Suprapubic skin (tissue), 4 donors: Measurements from ENCODE around the gene MSRB3. TPM values are rescaled to one million over a fixed set of nuclear protein-coding genes. Genes with fewer than 3 reads are reported as not detected.

ENCODE experiments used
- DNase-seq, 2 donors: peaks; one replicate each; pipeline ENCODE4 v3.0.0-alpha.2; 2019; ENCODE audit warnings: low spot score in 2 of 2
- H3K27ac ChIP-seq: fragments of 200-600 bp; sonication (generic); one replicate; pipeline ENCODE4 v1.5.1; 2019
- H3K27me3 ChIP-seq: fragments of 200-600 bp; sonication (generic); one replicate; pipeline ENCODE4 v1.5.1; 2019
- H3K36me3 ChIP-seq: fragments of 200-600 bp; sonication (generic); one replicate; pipeline ENCODE4 v1.5.1; 2019
- H3K4me1 ChIP-seq: fragments of 200-600 bp; sonication (generic); one replicate; pipeline ENCODE4 v1.5.1; 2019
- H3K4me3 ChIP-seq: fragments of 200-600 bp; sonication (generic); one replicate; pipeline ENCODE4 v1.5.1; 2019; ENCODE audit warnings: mild to moderate bottlenecking
- H3K9me3 ChIP-seq: fragments of 200-600 bp; sonication (generic); one replicate; pipeline ENCODE4 v1.5.1; 2019
- CTCF ChIP-seq, 2 donors: fragments of 200-600 bp in 1 of 2; fragments of 450-650 bp in 1 of 2; sonication (generic) in 1 of 2; IDR thresholded peaks; one replicate each; pipeline ENCODE4 v1.5.1; 2016 to 2019; ENCODE audit warnings: antibody characterized with exemption in 2 of 2, mild to moderate bottlenecking in 1 of 2, moderate library complexity in 1 of 2
- EP300 ChIP-seq: sonication (generic); formaldehyde crosslinking; IDR thresholded peaks from one replicate; pipeline ENCODE4 v1.6.1; 2017; ENCODE audit warnings: antibody characterized with exemption
- POLR2A ChIP-seq, 2 donors: fragments of 450-650 bp; IDR thresholded peaks; one replicate each; pipeline ENCODE4 v1.6.1; 2017; ENCODE audit warnings: antibody characterized with exemption in 2 of 2, mild to moderate bottlenecking in 2 of 2, moderate library complexity in 2 of 2
- POLR2AphosphoS5 ChIP-seq, 3 donors: sonication (generic); formaldehyde crosslinking; IDR thresholded peaks; one replicate each; pipeline ENCODE4 v1.6.1; 2017; ENCODE audit warnings: antibody characterized with exemption in 3 of 3
- WGBS: methylation state at CpG from one replicate; pipeline ENCODE4 v1.1.5; 2018; 5-methylcytosine and 5-hydroxymethylcytosine counted together
- total RNA-seq, 4 donors: library from RNA; depleted of rRNA; stranded (reverse); fragments of >200 nt; gene quantifications; one replicate each; pipeline ENCODE4 v1.1.0, GENCODE V29; 2016

MSRB3 gene
- total RNA-seq, 4 donors from 2014 or later: 5.2 to 16.9 (median 9.8) TPM

- peaks cover 5% of the 10 kb centered on the region for H3K36me3 ChIP-seq
- WGBS: 55% methylated on average over 3 of the region's 3 CpGs
- H3K4me1 ChIP-seq: no peaks in the 10 kb centered on the region
- no peaks in the 10 kb centered on the region for H3K27me3 ChIP-seq
- no peak for DNase-seq
- no peaks in the 10 kb centered on the region for H3K9me3 ChIP-seq
- no peak for TF ChIP-seq CTCF (IDR thresholded peaks at IDR 0.05)
- no peak overlapping the region for H3K4me3 ChIP-seq
- H3K27ac ChIP-seq: no peak overlapping the region
These were observed 186.4 kb downstream of the MSRB3 start for GRCh38 chr12:65464930-65465329.

GRCh38 chr12:65465766-65466547 is 187.5 kb downstream of the MSRB3 start:
- H3K36me3 ChIP-seq: peaks cover 5% of the 10 kb centered on the region
- 69% methylated on average over 9 of the region's 9 CpGs for WGBS
- no peaks in the 10 kb centered on the region for H3K27me3 ChIP-seq
- no peaks in the 10 kb centered on the region for H3K4me1 ChIP-seq
- TF ChIP-seq POLR2A (IDR thresholded peaks at IDR 0.05) (no peak), CTCF (IDR thresholded peaks at IDR 0.05) (no peak), EP300 (no peak), POLR2AphosphoS5 (IDR thresholded peaks at IDR 0.05) (no peak)
- H3K9me3 ChIP-seq: no peaks in the 10 kb centered on the region
- no peak overlapping the region for H3K27ac ChIP-seq
- no peak for DNase-seq
- H3K4me3 ChIP-seq: no peak overlapping the region

GRCh38 chr12:65466911-65467310 is 188.4 kb downstream of the MSRB3 start:
- 94% methylated on average over 1 of the region's 1 CpG for WGBS
- TF ChIP-seq EP300 (no peak), POLR2A (IDR thresholded peaks at IDR 0.05) (no peak), CTCF (IDR thresholded peaks at IDR 0.05) (no peak), POLR2AphosphoS5 (IDR thresholded peaks at IDR 0.05) (no peak)

GRCh38 chr12:65470256-65470655 is 191.8 kb downstream of the MSRB3 start:
- Histone ChIP-seq H3K9me3 (no peaks in the 10 kb centered on the region), H3K27ac (no peak overlapping the region), H3K4me3 (no peak overlapping the region), H3K4me1 (no peaks in the 10 kb centered on the region), H3K36me3 (no peaks in the 10 kb centered on the region), H3K27me3 (no peaks in the 10 kb centered on the region)
- TF ChIP-seq EP300 (no peak), POLR2A (IDR thresholded peaks at IDR 0.05) (no peak), CTCF (IDR thresholded peaks at IDR 0.05) (no peak), POLR2AphosphoS5 (IDR thresholded peaks at IDR 0.05) (no peak)
- no peak for DNase-seq
- 43% methylated on average over 6 of the region's 6 CpGs for WGBS

More at GRCh38 chr12:65466911-65467310, 188.4 kb downstream of the MSRB3 start:
- Histone ChIP-seq H3K4me1 (no peaks in the 10 kb centered on the region), H3K27me3 (no peaks in the 10 kb centered on the region), H3K36me3 (peaks cover 5% of the 10 kb centered on the region), H3K27ac (no peak overlapping the region), H3K4me3 (no peak overlapping the region), H3K9me3 (no peaks in the 10 kb centered on the region)
- DNase-seq: no peak

GRCh38 chr12:65472079-65472478 is 193.6 kb downstream of the MSRB3 start:
- no peak overlapping the region for H3K27ac ChIP-seq
- no peaks in the 10 kb centered on the region for H3K36me3 ChIP-seq
- H3K4me3 ChIP-seq: no peak overlapping the region
- 73% methylated on average over 2 of the region's 2 CpGs for WGBS
- no peak for TF ChIP-seq POLR2A (IDR thresholded peaks at IDR 0.05)
- TF ChIP-seq CTCF (IDR thresholded peaks at IDR 0.05): no peak
- TF ChIP-seq EP300: no peak
- TF ChIP-seq POLR2AphosphoS5 (IDR thresholded peaks at IDR 0.05): no peak
- no peaks in the 10 kb centered on the region for H3K4me1 ChIP-seq
- H3K27me3 ChIP-seq: no peaks in the 10 kb centered on the region
- DNase-seq: no peak
- H3K9me3 ChIP-seq: no peaks in the 10 kb centered on the region
